CD4-positive, alpha-beta T cell treated with Interleukin-17A for 1 hour (primary cell): ENCODE results near the gene HCLS1.
"Not testable (repeated sequence)": the region's sequence is repeated elsewhere in the genome, so short reads cannot be mapped to it uniquely, and the experiment has no call there.

Experiments
- DNase-seq: peaks from one replicate; pipeline ENCODE4 v3.0.0-alpha.2; 2020

The HCLS1 gene

DNA sequence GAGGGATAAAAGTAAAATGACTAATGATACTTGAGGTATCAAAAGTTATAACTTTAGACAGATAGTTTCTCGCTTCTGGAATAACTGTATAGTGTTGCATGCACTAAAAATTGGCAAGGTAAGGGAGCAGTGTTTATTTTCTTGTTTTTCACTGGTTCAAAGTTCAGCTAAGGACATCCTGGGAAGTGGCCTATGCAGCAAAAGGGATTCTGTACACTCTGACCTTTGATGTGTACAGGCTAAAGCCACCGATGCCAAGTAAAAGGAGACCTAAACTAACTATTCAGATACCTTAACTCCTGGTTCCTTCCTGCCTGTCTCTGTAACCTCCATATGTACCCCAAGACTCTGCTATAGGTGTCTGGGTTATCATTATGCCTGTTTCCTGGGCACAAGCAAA, 65.9 kb downstream of the HCLS1 start:
- DNase-seq, result no peak

DNA sequence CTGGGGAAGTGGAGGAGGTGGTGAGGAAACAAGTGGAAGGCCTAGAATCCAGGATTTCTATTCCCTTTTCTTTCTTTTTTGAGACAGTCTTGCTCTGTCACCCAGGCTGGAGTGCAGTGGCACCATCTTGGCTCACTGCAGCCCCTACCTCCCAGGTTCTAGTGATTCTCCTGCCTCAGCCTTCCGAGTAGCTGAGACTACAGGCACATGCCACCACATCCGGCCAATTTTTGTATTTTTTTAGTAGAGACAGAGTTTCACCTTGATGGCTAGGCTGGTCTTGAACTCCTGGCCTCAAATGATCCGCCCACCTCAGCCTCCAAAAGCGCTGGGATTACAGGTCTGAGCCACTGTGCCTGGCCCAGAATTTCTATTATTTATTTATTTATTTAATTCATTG, 66.9 kb downstream of the HCLS1 start:
- DNase-seq, result not testable (repeated sequence)

DNA sequence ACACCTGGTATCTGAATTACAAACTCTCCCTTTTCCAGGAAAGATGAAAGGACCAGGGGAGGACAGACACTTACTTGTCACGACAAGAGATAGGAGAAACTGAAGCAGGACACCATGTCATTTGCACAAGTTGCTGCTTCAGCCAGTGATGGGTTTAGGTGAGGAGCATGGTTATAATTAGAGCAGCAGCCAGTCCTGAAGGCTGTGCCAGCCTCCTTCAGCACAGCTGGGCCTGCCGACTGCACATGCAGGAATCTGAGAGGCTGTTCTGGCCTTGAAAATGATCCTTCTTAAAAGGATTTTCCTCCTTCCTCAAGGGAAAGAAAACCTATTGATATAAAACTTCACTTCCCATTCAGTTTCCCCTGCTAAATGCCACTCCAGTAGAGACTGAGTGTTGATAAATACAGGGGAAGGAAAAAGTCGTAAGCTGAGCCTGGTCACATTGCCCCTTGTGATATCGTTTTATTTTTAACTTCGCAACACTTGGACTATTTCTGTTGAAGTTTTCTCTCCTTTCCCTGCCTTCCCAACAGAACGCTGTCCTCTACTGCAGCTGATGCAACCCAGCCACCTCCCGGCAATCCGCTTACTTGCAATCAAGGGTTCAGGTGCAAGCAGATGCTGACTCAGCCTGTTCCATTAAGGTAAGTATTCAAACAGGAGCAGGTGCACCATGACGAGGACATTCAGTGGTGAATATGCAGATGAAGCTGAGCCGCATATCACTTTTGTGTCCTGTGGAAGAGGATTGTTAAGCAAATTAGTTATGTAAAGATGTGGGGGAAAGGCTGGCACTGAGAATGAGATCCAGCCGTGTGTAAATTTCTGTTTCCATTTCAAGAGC, 67.6 kb downstream of the HCLS1 start, which contains the start of gene FBXO40:
TSS of gene FBXO40 (plus strand) at position 524 of the 847 bp plus-strand sequence. CDS start 27,197 bp downstream, outside the sequence.
- no peak for DNase-seq

DNA sequence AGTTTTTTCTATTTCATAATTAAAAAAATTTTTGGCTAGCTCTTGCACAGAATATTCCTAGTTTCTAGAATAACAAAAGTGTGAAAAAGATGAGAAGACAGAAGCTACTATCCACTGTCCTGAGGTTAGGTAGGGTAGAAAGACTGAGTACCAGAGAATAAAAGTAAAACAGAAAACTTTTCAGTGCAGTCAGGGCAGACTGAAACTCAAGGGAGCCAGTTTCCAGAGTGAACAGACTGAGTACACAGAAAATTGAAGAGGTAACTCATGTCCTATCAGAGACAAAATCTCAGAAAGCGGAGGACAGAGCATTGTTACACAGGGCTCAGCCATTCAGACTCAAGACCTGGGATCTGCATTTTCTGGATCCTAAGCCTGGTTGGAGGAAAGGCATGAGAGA, 76.3 kb downstream of the HCLS1 start:
- no peak for DNase-seq

DNA sequence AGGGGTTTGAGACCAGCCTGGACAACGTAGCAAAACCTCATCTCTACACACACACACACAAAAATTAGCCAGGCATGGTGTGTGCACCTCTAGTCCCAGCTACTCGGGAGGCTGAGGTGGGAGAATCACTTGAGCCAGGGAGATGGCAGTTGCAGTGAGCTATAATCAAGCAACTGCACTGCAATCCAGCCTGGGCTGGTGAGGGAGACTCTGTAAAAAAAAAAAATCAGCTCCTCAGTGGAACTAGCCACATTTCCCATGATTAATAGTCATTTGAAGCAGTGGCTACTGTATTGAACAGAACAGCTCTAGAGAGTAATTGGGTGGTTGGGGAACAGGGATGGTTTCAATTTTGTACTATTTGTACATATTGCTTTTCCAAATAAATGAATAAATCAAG, 79.0 kb downstream of the HCLS1 start:
- no peak for DNase-seq
